Articular chondrocyte of knee joint (primary cell): ENCODE results near the gene CFAP90. TPM values are rescaled to one million over a fixed set of nuclear protein-coding genes. Genes with fewer than 3 reads are reported as not detected.

Experiments
- total RNA-seq: library from RNA; depleted of rRNA; stranded (reverse); fragments of >200 nt; gene quantifications from 2 replicates; pipeline ENCODE4 v1.2.3, GENCODE V29; 2012

The CFAP90 gene
- total RNA-seq, result 0.13 and 0.43 TPM in 2 replicates

DNA sequence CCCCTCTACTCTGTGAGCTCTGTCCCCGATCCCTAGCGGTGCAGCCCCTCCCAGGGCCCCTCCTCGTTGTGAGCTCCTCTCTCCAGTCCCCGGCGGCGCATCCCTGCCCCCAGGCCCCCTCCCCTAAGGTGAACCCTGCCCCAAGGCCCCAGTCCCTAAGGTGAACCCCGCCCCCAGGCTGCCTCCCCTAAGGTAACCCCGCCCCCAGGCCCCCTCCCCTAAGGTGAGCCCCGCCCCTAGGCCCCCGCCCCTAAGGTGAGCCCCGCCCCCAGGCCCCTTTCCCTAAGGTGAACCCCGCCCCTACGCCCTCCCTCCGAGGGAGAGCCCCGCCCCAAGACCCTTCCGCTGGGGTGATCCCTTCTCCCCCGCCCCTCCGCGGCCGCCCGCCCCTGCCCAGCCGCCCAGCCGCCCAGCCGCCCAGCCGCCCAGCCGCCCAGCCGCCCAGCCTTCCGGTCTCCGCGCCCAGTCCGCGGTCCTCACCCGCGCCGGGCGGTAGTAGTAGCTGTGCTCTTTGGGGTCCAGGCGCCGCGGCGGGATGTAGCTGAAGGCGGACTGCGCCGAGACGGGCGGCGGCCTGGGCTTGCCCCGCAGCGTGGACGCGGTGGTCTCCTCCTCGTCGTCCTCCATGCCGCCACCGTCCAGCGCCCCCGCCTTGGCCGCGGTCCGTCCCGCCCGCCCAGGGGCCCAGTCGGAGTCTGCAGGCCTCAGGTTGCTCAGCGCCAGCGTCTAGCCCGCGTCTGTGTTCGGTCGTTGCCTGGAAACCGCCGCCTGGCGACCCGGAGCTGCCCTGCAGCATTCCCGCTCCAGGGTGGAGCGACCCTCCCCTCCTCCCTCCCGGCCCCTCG is at the start of gene CFAP90:
CFAP90 (minus strand) TSS at position 739 of the 845 bp plus-strand sequence; CDS start at position 627, 112 bp downstream.

DNA sequence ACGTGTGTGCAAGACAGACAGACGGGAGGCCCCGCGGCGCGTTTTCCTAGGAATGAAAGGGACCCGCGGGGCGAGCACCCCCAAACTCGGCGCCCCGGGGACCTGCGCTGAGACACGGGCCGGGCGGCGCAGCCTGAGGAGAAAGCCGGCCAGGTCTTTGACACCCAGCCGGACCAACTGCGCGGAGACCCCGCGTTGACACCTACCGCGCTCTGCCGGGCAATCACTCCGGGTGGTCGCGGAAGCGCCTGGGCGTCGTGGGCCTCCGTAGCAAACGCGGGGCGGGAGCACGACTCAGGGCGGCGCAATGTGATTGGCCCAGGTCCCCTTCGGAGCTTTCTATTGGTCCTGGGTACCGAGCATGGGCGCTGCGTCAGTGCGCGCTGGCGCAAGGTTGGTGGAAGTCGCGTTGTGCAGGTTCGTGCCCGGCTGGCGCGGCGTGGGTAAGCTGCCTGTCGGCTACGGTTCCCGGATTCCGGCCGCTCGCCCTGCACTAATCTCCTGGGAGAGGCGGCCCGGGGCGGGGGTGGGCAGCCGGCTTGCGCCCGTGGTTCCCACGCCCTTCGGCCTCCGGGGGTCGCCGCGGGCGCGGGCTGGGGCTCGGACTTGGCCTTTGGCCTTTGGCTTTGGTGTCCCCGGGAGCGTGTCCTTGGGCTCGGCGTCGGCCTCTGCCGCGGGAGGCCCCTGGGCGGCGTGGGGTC is 18.0 kb upstream of the CFAP90 start, which contains the start of the genes FASTKD3 and MTRR:
FASTKD3 (minus strand) TSS at position 259 of the 701 bp plus-strand sequence. CDS start 948 bp downstream, outside the sequence.
MTRR (plus strand) TSS at position 376 of the 701 bp plus-strand sequence. CDS start 1,647 bp downstream, outside the sequence.

Other genes with a start within 250 kb of the CFAP90 start
- 16.3 and 16.6 TPM in 2 replicates for gene FASTKD3, start 17.9 kb upstream of the CFAP90 start, total RNA-seq
- 44.8 and 48.0 TPM in 2 replicates for gene MTRR, start 18.0 kb upstream of the CFAP90 start, total RNA-seq